Smooth muscle cell (in vitro differentiated cells): ENCODE results near the gene SLC35F4. TPM values are rescaled to one million over a fixed set of nuclear protein-coding genes. Genes with fewer than 3 reads are reported as not detected.

Source experiments
- DNase-seq: peaks from one replicate; lab custom pipeline; 2025; ENCODE audit not compliant: unreplicated experiment; lab: John Stamatoyannopoulos, UW
- H2AFZ ChIP-seq: fragments of 200-600 bp; sonication (generic); 2 replicates; pipeline ENCODE4 v1.6.0; 2016; ENCODE audit warnings: antibody characterized with exemption, low read depth, mild to moderate bottlenecking
- H3F3A ChIP-seq: fragments of 200-600 bp; sonication (generic); 2 replicates; pipeline ENCODE4 v1.6.0; 2017; ENCODE audit warnings: antibody characterized with exemption, low read depth
- H3K27ac ChIP-seq: fragments of 200-600 bp; sonication (generic); 2 replicates; pipeline ENCODE4 v1.5.1; 2016; ENCODE audit warnings: low read depth, mild to moderate bottlenecking
- H3K27me3 ChIP-seq: fragments of 200-600 bp; sonication (generic); 2 replicates; pipeline ENCODE4 v1.6.1; 2016; ENCODE audit warnings: low read depth, mild to moderate bottlenecking
- H3K36me3 ChIP-seq: fragments of 200-600 bp; sonication (generic); 2 replicates; pipeline ENCODE4 v1.5.1; 2016; ENCODE audit warnings: low read depth
- H3K4me1 ChIP-seq: fragments of 200-600 bp; sonication (generic); 2 replicates; pipeline ENCODE4 v1.5.1; 2016; ENCODE audit warnings: low read depth
- H3K4me2 ChIP-seq: fragments of 200-600 bp; sonication (generic); 2 replicates; pipeline ENCODE4 v1.6.0; 2016; ENCODE audit warnings: mild to moderate bottlenecking
- H3K4me3 ChIP-seq: fragments of 200-600 bp; sonication (generic); 2 replicates; pipeline ENCODE4 v1.5.1; 2016; ENCODE audit warnings: mild to moderate bottlenecking
- H3K79me2 ChIP-seq: fragments of 200-600 bp; sonication (generic); 2 replicates; pipeline ENCODE4 v1.6.0; 2016; ENCODE audit warnings: low read depth, mild to moderate bottlenecking
- H3K9ac ChIP-seq: fragments of 200-600 bp; sonication (generic); 2 replicates; pipeline ENCODE4 v1.6.0; 2016; ENCODE audit warnings: low read depth
- H3K9me3 ChIP-seq: fragments of 200-600 bp; sonication (generic); replicated peaks from 2 replicates; pipeline ENCODE4 v1.5.1; 2016; ENCODE audit warnings: low read depth
- H4K20me1 ChIP-seq: fragments of 200-600 bp; sonication (generic); 2 replicates; pipeline ENCODE4 v1.6.0; 2016; ENCODE audit warnings: low read depth
- WGBS: methylation state at CpG from one replicate; pipeline ENCODE4 v1.1.7; 2016; ENCODE audit warnings: low lambda C conversion rate; 5-methylcytosine and 5-hydroxymethylcytosine counted together
- polyA plus RNA-seq: library from polyadenylated mRNA; unstranded; fragments of >200 nt; fragmentation: Nextera tagmentation; extraction: Ambion mirVana; gene quantifications from 2 replicates; pipeline ENCODE4 v1.2.1, GENCODE V29; 2016
- total RNA-seq: library from RNA; depleted of rRNA; stranded (reverse); fragments of >200 nt; gene quantifications from 2 replicates; pipeline ENCODE4 v1.2.3, GENCODE V29; 2014
- TF ChIP-seq, protein P1 (sequence below): fragments of 200-600 bp; sonication (generic); IDR thresholded peaks from 2 replicates; pipeline ENCODE4 v1.5.1; 2017; ENCODE audit warnings: borderline replicate concordance, mild to moderate bottlenecking, antibody characterized with exemption; ENCODE audit not compliant: insufficient read depth, poor library complexity, severe bottlenecking

Gene SLC35F4
- total and polyA plus RNA-seq, 2 experiments from 2014 or later: not detected

DNA sequence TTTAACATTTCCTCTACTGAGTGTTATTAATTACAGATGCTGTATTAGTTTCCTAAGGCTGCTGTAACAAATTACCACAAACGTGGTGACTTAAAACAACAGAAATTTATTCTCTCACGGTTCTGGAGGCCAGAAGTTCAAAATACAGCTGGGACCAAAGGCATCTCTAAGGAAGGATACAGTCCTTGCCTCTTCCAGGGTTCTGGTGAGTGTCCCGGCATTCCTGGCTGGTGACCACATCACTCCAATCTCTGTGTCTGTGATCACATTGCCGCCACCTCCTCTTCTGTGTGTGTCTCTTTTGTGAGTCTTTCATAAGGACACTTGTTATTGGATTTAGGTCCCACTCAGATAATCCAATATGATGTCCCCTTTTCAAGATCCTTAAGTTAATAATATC is 287.1 kb downstream of the SLC35F4 start:
- 53% methylated on average over 4 of the region's 4 CpGs for WGBS
- no peak overlapping the region for H3K9ac ChIP-seq

DNA sequence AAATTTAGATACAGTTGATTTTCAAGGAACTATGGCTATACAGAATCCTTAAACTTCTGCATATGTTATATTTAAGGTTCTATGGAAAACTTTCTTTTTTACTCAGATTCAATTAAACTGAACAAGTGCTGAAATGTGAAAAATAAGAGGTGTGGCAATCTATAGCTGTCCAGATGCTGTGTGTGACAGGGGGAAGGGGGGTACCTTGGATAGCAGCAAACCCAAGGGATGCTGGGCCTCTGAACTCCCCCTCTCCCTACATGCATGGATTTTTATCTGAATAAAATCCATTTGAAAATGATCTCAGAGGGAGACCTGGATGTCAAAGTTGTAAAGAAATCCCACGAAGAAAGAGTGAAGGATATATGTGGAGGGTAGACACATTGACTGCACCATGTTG is 289.4 kb downstream of the SLC35F4 start:
- Histone ChIP-seq H3K9ac (no peak overlapping the region), H4K20me1 (no peaks in the 10 kb centered on the region), H3K79me2 (no peaks in the 10 kb centered on the region), H3F3A (no peaks in the 10 kb centered on the region), H3K27ac (no peak overlapping the region), H3K27me3 (no peaks in the 10 kb centered on the region), H2AFZ (no peak overlapping the region), H3K4me1 (no peaks in the 10 kb centered on the region), H3K9me3 (no peaks in the 10 kb centered on the region), H3K36me3 (no peaks in the 10 kb centered on the region), H3K4me3 (no peak overlapping the region), H3K4me2 (no peak overlapping the region)
- no peak for DNase-seq
- 84% methylated on average over 1 of the region's 1 CpG for WGBS
- TF ChIP-seq, protein P1, sequence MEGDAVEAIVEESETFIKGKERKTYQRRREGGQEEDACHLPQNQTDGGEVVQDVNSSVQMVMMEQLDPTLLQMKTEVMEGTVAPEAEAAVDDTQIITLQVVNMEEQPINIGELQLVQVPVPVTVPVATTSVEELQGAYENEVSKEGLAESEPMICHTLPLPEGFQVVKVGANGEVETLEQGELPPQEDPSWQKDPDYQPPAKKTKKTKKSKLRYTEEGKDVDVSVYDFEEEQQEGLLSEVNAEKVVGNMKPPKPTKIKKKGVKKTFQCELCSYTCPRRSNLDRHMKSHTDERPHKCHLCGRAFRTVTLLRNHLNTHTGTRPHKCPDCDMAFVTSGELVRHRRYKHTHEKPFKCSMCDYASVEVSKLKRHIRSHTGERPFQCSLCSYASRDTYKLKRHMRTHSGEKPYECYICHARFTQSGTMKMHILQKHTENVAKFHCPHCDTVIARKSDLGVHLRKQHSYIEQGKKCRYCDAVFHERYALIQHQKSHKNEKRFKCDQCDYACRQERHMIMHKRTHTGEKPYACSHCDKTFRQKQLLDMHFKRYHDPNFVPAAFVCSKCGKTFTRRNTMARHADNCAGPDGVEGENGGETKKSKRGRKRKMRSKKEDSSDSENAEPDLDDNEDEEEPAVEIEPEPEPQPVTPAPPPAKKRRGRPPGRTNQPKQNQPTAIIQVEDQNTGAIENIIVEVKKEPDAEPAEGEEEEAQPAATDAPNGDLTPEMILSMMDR: no peak

More for the DNA sequence above, 287.1 kb downstream of the SLC35F4 start:
- Histone ChIP-seq H3K27me3 (no peaks in the 10 kb centered on the region), H3K27ac (no peak overlapping the region), H3K79me2 (no peaks in the 10 kb centered on the region), H2AFZ (no peak overlapping the region), H3K4me1 (no peaks in the 10 kb centered on the region), H3F3A (no peaks in the 10 kb centered on the region), H3K4me3 (no peak overlapping the region), H3K36me3 (no peaks in the 10 kb centered on the region), H3K9me3 (no peaks in the 10 kb centered on the region), H4K20me1 (no peaks in the 10 kb centered on the region), H3K4me2 (no peak overlapping the region)
- DNase-seq: no peak
- TF ChIP-seq, protein P1: no peak

DNA sequence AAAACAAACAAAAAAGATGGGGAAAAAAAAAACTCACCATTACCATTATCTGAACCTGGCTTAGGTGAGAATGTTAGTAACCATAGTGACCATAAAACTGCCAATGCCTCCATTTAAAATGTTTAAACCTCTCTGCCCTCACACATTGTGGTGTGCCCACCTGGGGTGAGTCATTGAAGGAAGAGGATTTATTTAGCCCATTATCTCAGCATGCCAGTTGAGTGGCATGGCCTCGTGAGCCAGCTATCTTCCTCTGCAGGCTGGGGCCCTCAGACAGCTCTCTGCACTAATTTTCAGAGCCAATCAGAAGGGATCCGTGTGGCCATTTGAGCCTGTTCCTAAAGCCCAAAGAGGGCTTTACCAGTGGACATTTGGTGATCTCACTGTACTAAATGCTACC is 290.4 kb downstream of the SLC35F4 start:
- H3F3A ChIP-seq: no peaks in the 10 kb centered on the region
- H3K79me2 ChIP-seq: no peaks in the 10 kb centered on the region
- H3K4me3 ChIP-seq: no peak overlapping the region
- H3K4me1 ChIP-seq: no peaks in the 10 kb centered on the region
- 77% methylated on average over 2 of the region's 2 CpGs for WGBS
- H3K27me3 ChIP-seq: no peaks in the 10 kb centered on the region
- no peak overlapping the region for H3K9ac ChIP-seq
- no peaks in the 10 kb centered on the region for H4K20me1 ChIP-seq
- H3K9me3 ChIP-seq: no peaks in the 10 kb centered on the region
- no peaks in the 10 kb centered on the region for H3K36me3 ChIP-seq
- no peak overlapping the region for H3K4me2 ChIP-seq
- H3K27ac ChIP-seq: no peak overlapping the region
- no peak for DNase-seq
- TF ChIP-seq, protein P1: no peak
- no peak overlapping the region for H2AFZ ChIP-seq

DNA sequence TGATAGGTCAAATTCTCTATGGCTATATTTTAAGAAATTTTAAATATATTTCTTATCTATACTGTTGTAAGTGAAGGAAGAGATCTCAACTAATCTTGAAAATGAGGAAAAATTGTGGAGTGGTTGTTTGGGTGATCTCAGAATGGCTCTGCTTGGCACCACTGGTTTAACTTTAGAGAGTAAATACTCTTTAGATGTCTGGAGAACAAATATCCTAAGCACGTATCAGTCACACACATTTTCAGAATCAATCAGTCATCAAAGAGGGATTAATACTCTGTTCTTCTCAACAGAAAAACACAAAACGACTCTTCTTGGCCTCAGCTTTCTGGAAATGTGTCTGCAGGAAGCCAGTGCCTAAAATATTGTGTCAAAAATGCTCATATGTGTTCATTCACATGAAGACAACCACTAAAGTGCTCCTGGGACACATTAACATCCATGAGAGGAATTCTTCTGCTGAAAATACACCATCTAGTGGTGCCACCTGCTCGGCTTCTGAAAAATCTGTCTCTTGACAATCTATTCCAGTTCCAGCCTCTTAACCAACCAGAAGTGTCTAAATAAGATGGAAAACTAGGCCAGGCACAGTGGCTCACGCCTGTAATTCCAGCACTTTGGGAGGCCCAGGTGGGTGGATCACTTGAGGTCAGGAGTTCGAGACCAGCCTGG is 291.1 kb downstream of the SLC35F4 start:
- H3K4me1 ChIP-seq: no peaks in the 10 kb centered on the region

More for the DNA sequence above, 291.1 kb downstream of the SLC35F4 start:
- no peaks in the 10 kb centered on the region for H3K9me3 ChIP-seq
- TF ChIP-seq, protein P1: no peak
- H3K27ac ChIP-seq: no peak overlapping the region
- H3K4me2 ChIP-seq: no peak overlapping the region
- H3K27me3 ChIP-seq: no peaks in the 10 kb centered on the region
- DNase-seq: no peak
- no peaks in the 10 kb centered on the region for H3F3A ChIP-seq
- no peaks in the 10 kb centered on the region for H4K20me1 ChIP-seq
- H3K9ac ChIP-seq: no peak overlapping the region
- no peaks in the 10 kb centered on the region for H3K36me3 ChIP-seq
- 84% methylated on average over 5 of the region's 5 CpGs for WGBS
- no peaks in the 10 kb centered on the region for H3K79me2 ChIP-seq
- H2AFZ ChIP-seq: no peak overlapping the region
- no peak overlapping the region for H3K4me3 ChIP-seq
